Hematopoietic multipotent progenitor cell (in vitro differentiated cells): ENCODE data around the gene GTF3A. TPM values are rescaled to one million over a fixed set of nuclear protein-coding genes. Genes with fewer than 3 reads are reported as not detected.

Experiments
- small RNA-seq: library from RNA; depleted of rRNA; stranded (forward); fragments of <200 nt; gene quantifications from one replicate; pipeline ENCODE3, GENCODE V24; 2012
- total RNA-seq: library from RNA; depleted of rRNA; stranded (reverse); fragments of >200 nt; gene quantifications from one replicate; pipeline ENCODE4 v1.2.3, GENCODE V29; 2012

Gene GTF3A
- total RNA-seq, 1 donor: 164 TPM

Small RNAs within 50 kb of the gene (small RNA-seq; reads per million reads assigned to genes)
- gene RNY1P1: not detected

Other genes with a start within 250 kb of the GTF3A start
- 570 TPM for gene RPL21, start 173.1 kb upstream of the GTF3A start, total RNA-seq
- gene RASL11A, start 153.8 kb upstream of the GTF3A start, total RNA-seq: 3.8 TPM
- 24.8 TPM for gene MTIF3, start 25.9 kb downstream of the GTF3A start, total RNA-seq
- 7.0 TPM for gene LNX2, start 195.9 kb downstream of the GTF3A start, total RNA-seq
- gene POLR1D, start 197.3 kb downstream of the GTF3A start, total RNA-seq: 68.7 TPM